ENCODE data around the gene ROBO2.

GRCh38 chr3:77599948-77600347 is 560.0 kb downstream of the ROBO2 start:
- TF ChIP-seq CTCF (IDR thresholded peaks at IDR 0.05; ENCODE audit: low read length) (no peak), EZH2 (IDR thresholded peaks at IDR 0.05; ENCODE audit: borderline replicate concordance, low read length) (no peak)
